K562 (cell line): Measurements from ENCODE around the gene SLC25A48. TPM values are rescaled to one million over a fixed set of nuclear protein-coding genes. Genes with fewer than 3 reads are reported as not detected.

Source experiments
- ATAC-seq: fragments of 200-7000 bp; cut with Tn5 transposase; 3 replicates; pipeline ENCODE4 v1.9.1; 2020; ENCODE audit warnings: moderate library complexity
- BruUV-seq: library from RNA; stranded (reverse); fragments of 400-500 nt; replicated peaks from 2 replicates; lab custom pipeline; 2021; lab: Mats Ljungman, UMichigan
- CTCF ChIA-PET: fragments of 300-600 bp; formaldehyde crosslinking; extraction: SDS; loops from one replicate; lab custom pipeline; 2021; ENCODE audit warnings: low intra/inter-chr PET ratio; lab: Yijun Ruan, JAX
- POLR2A ChIA-PET: fragments of 300-600, 350-650 bp; sonication (Branson Sonifier 250); formaldehyde crosslinking; extraction: SDS; loops from one replicate; lab custom pipeline; 2021; ENCODE audit warnings: antibody characterized with exemption, inconsistent platforms; lab: Yijun Ruan, JAX
- DNase-seq, 4 experiments: peaks; one replicate each; pipeline versions ENCODE4 v3.0.0 to v3.0.0-alpha.2; 2011 to 2018; ENCODE audit warnings: low spot score in 3 of 4, mixed read lengths in 3 of 4; ENCODE audit errors: extremely low read depth in 1 of 4
- FAIRE-seq: peaks from 2 replicates; lab custom pipeline; 2011; peaks lifted over from hg19 to GRCh38; lab: Jason Lieb, UNC
- H2AFZ ChIP-seq: 2 replicates; pipeline ENCODE4 v1.6.0; 2011; ENCODE audit warnings: low read depth, low read length, control low read depth, inconsistent platforms
- H3K27ac ChIP-seq: fragments of 200-600 bp; 3 replicates; pipeline ENCODE4 v1.8.0; 2011; ENCODE audit warnings: low read depth, mild to moderate bottlenecking, control low read depth, inconsistent platforms, low read length, moderate library complexity, mixed read lengths; ENCODE audit errors: extremely low read depth
- H3K27me3 ChIP-seq, 2 experiments: fragments of 300-600 bp in 1 of 2; 2 replicates in 1 of 2; 3 replicates in 1 of 2; pipeline versions ENCODE4 v1.6.0 to v1.8.0; 2011; ENCODE audit warnings: inconsistent platforms in 2 of 2, low read length in 2 of 2, mild to moderate bottlenecking in 1 of 2, mixed read lengths in 1 of 2, moderate library complexity in 1 of 2; ENCODE audit not compliant: control insufficient read depth in 2 of 2, insufficient read depth in 2 of 2
- H3K36me3 ChIP-seq: fragments of 300-600 bp; 3 replicates; pipeline ENCODE4 v1.8.0; 2011; ENCODE audit warnings: mild to moderate bottlenecking, low read length, inconsistent platforms; ENCODE audit not compliant: control insufficient read depth, insufficient read depth
- H3K4me1 ChIP-seq, 2 experiments: fragments of 200-600 bp in 1 of 2; replicated peaks in 1 of 2; 2 replicates in 1 of 2; 3 replicates in 1 of 2; pipeline versions ENCODE4 v1.5.1 to v1.8.0; 2011; ENCODE audit warnings: inconsistent platforms in 2 of 2, low read length in 2 of 2, mild to moderate bottlenecking in 1 of 2, mixed read lengths in 1 of 2, moderate library complexity in 1 of 2; ENCODE audit not compliant: control insufficient read depth in 2 of 2, insufficient read depth in 2 of 2
- H3K4me2 ChIP-seq: 2 replicates; pipeline ENCODE4 v1.6.1; 2011; ENCODE audit warnings: low read length, control low read depth, inconsistent platforms, mixed read lengths; ENCODE audit not compliant: insufficient read depth
- H3K4me3 ChIP-seq: fragments of 200-600 bp; sonication (generic), shearing (Covaris generic); 2 replicates; pipeline ENCODE4 v1.5.1; 2016; ENCODE audit warnings: control low read depth, inconsistent platforms
- H3K79me2 ChIP-seq: fragments of 200-600 bp; 3 replicates; pipeline ENCODE4 v1.8.0; 2011; ENCODE audit warnings: low read length, inconsistent platforms; ENCODE audit not compliant: control insufficient read depth, insufficient read depth
- H3K9ac ChIP-seq, 2 experiments: 2 replicates each; pipeline versions ENCODE4 v1.6.0 to v1.6.1; 2011; ENCODE audit warnings: low read depth in 2 of 2, low read length in 2 of 2, control low read depth in 1 of 2, inconsistent platforms in 1 of 2, mild to moderate bottlenecking in 1 of 2, mixed read lengths in 1 of 2; ENCODE audit not compliant: insufficient read depth in 1 of 2
- H3K9me1 ChIP-seq: one replicate; pipeline ENCODE4 v1.6.0; 2011; ENCODE audit warnings: inconsistent platforms, mild to moderate bottlenecking, low read length, moderate library complexity; ENCODE audit not compliant: control insufficient read depth, insufficient read depth
- H3K9me3 ChIP-seq: replicated peaks from 2 replicates; pipeline ENCODE4 v1.5.1; 2011; ENCODE audit warnings: low read depth, low read length, inconsistent platforms; ENCODE audit not compliant: control insufficient read depth, insufficient read depth
- H4K20me1 ChIP-seq: replicated peaks from 2 replicates; pipeline ENCODE4 v1.6.1; 2011; ENCODE audit warnings: low read length, inconsistent platforms, mixed read lengths; ENCODE audit not compliant: control insufficient read depth, insufficient read depth
- CBX5 ChIP-seq: IDR thresholded peaks from 2 replicates; pipeline ENCODE4 v1.6.1; 2014; ENCODE audit warnings: low read depth, borderline replicate concordance
- CHCHD3 ChIP-seq: fragments of 250-450 bp; sonication (Bioruptor Pico); IDR thresholded peaks from 2 replicates; pipeline ENCODE4 v2.1.2; 2022; ENCODE audit warnings: mild to moderate bottlenecking
- FUS ChIP-seq: fragments of 200-400 bp; formaldehyde crosslinking; optimal IDR thresholded peaks from 2 replicates; pipeline ENCODE3; 2017; ENCODE audit warnings: low read depth, low read length
- RBM34 ChIP-seq: fragments of 200-400 bp; formaldehyde crosslinking; IDR thresholded peaks from 2 replicates; pipeline ENCODE4 v1.6.1; 2018; ENCODE audit warnings: low read length, borderline replicate concordance; ENCODE audit not compliant: insufficient read depth
- SRF ChIP-seq, 2 experiments: fragments of 250-450, 450-650 bp in 1 of 2; sonication (Bioruptor Pico) in 1 of 2; sonication (generic) in 1 of 2; formaldehyde crosslinking; IDR thresholded peaks; 2 replicates each; pipeline versions ENCODE4 v1.5.0 to v1.5.1; 2020 to 2022; ENCODE audit warnings: mild to moderate bottlenecking in 1 of 2, missing genetic modification reagents in 1 of 2
- VEZF1 ChIP-seq: fragments of 200-800 bp; sonication (Bioruptor generic); IDR thresholded peaks from 2 replicates; pipeline ENCODE4 v1.6.1; 2017; ENCODE audit warnings: missing genetic modification characterization, missing compliant biosample characterization
- ZNF445 ChIP-seq: fragments of 250-450 bp; sonication (Bioruptor Pico); IDR thresholded peaks from 2 replicates; pipeline ENCODE4 v1.4.0; 2020; ENCODE audit warnings: low read depth, mild to moderate bottlenecking, moderate library complexity
- WGBS: fragments of 100-300 bp; shearing (Covaris generic); methylation state at CpG from one replicate; pipeline ENCODE4 v1.1.6; 2016; ENCODE audit warnings: low coverage, mixed read lengths; ENCODE audit not compliant: insufficient coverage; ENCODE audit errors: missing lambda C conversion rate; 5-methylcytosine and 5-hydroxymethylcytosine counted together
- in situ Hi-C: fragments of 300-500 bp; cut with MboI; formaldehyde crosslinking; loops from 4 replicates; pipeline ENCODE4 v1.15.0; 2018; ENCODE audit warnings: inconsistent platforms, mixed read lengths
- intact Hi-C: fragments of 100-400 bp; cut with micrococcal nuclease; formaldehyde crosslinking; loops from 2 replicates; pipeline ENCODE4 v1.14.2; 2022
- polyA plus RNA-seq, 8 experiments: library from polyadenylated mRNA; depleted of rRNA in 4 of 8; stranded (reverse) in 5 of 8; unstranded in 3 of 8; fragments of >200 nt; fragmentation: Nextera tagmentation in 2 of 8; fragmentation: Illumina TruSeq in 1 of 8; extraction: Ambion mirVana in 2 of 8; extraction: Trizol in 1 of 8; gene quantifications; 2 replicates each; pipeline versions ENCODE4 v1.2.1 to v1.2.3, GENCODE V29; 2011 to 2014; ENCODE audit warnings: inconsistent platforms in 1 of 8, missing spikeins in 1 of 8
- total RNA-seq, 7 experiments: library from RNA; depleted of rRNA in 6 of 7; stranded (reverse); fragments of >200 nt in 6 of 7; fragmentation: Illumina TruSeq in 2 of 7; extraction: Trizol in 2 of 7; gene quantifications; 2 replicates each; pipeline versions ENCODE4 v1.2.1 to v1.2.3, GENCODE V29; 2011 to 2021; ENCODE audit warnings: low replicate concordance in 1 of 7
- TF ChIP-seq, protein P1 (sequence below), 3 experiments: fragments of 200-800 bp in 1 of 3; fragments of 250-450 bp in 1 of 3; fragments of 450-650 bp in 1 of 3; sonication (Bioruptor Pico) in 1 of 3; sonication (Bioruptor generic) in 1 of 3; formaldehyde crosslinking in 1 of 3; IDR thresholded peaks; 2 replicates each; pipeline versions ENCODE4 v1.6.1 to v1.8.0; 2016 to 2022; ENCODE audit warnings: mild to moderate bottlenecking in 2 of 3, missing genetic modification characterization in 2 of 3, missing compliant biosample characterization in 1 of 3, moderate library complexity in 1 of 3
- TF ChIP-seq, protein P2 (sequence below), 2 experiments: fragments of 450-650 bp; IDR thresholded peaks; 2 replicates each; pipeline ENCODE4 v1.6.1; 2018; ENCODE audit warnings: mild to moderate bottlenecking in 2 of 2, low read depth in 1 of 2; ENCODE audit not compliant: partially characterized antibody in 2 of 2
- TF ChIP-seq, protein P3 (sequence below), 3 experiments: IDR thresholded peaks in 2 of 3; conservative IDR thresholded peaks in 1 of 3; 2 replicates each; pipeline ENCODE4 v1.5.1; 2011 to 2012; ENCODE audit warnings: low read length in 3 of 3, mild to moderate bottlenecking in 3 of 3, control low read depth in 2 of 3, improper control_type of control experiment in 1 of 3, inconsistent platforms in 1 of 3, low read depth in 1 of 3, mixed read lengths in 1 of 3, moderate library complexity in 1 of 3; ENCODE audit not compliant: insufficient read depth in 2 of 3

The SLC25A48 gene
- total and polyA plus RNA-seq, 9 of the 15 experiments (the other 6 are each of a cell fraction or from before 2014, with no cell fraction given) = 0.08 to 0.35 (median 0.23) TPM; not detected in 1

GRCh38 chr5:135920199-135920598 is 85.7 kb downstream of the SLC25A48 start:
- H2AFZ ChIP-seq = no peak overlapping the region
- DNase-seq (no peak), ATAC-seq (no peak), FAIRE-seq (no peak)
- in situ Hi-C loops (no loop called here), intact Hi-C loops (no loop called here)
- H3K9me3 ChIP-seq = no peaks in the 10 kb centered on the region
- H3K27ac ChIP-seq = no peak overlapping the region
- no peaks in the 10 kb centered on the region for H4K20me1 ChIP-seq
- H3K4me1 ChIP-seq = no peaks in the 10 kb centered on the region
- H3K9me1 ChIP-seq = no peaks in the 10 kb centered on the region
- peaks cover 4 to 9% of the 10 kb centered on the region in 2 experiments; a peak in 2 of 5 replicates for H3K27me3 ChIP-seq
- ChIA-PET POLR2A (no interaction called here), CTCF (no interaction called here)
- no TSS peak for BruUV-seq
- WGBS = 2% methylated on average over 3 of the region's 3 CpGs
- no peaks in the 10 kb centered on the region for H3K36me3 ChIP-seq
- no peak overlapping the region for H3K4me3 ChIP-seq
- no peaks in the 10 kb centered on the region for H3K79me2 ChIP-seq
- H3K4me2 ChIP-seq = no peak overlapping the region
- no peak overlapping the region for H3K9ac ChIP-seq
- TF ChIP-seq, protein P1, sequence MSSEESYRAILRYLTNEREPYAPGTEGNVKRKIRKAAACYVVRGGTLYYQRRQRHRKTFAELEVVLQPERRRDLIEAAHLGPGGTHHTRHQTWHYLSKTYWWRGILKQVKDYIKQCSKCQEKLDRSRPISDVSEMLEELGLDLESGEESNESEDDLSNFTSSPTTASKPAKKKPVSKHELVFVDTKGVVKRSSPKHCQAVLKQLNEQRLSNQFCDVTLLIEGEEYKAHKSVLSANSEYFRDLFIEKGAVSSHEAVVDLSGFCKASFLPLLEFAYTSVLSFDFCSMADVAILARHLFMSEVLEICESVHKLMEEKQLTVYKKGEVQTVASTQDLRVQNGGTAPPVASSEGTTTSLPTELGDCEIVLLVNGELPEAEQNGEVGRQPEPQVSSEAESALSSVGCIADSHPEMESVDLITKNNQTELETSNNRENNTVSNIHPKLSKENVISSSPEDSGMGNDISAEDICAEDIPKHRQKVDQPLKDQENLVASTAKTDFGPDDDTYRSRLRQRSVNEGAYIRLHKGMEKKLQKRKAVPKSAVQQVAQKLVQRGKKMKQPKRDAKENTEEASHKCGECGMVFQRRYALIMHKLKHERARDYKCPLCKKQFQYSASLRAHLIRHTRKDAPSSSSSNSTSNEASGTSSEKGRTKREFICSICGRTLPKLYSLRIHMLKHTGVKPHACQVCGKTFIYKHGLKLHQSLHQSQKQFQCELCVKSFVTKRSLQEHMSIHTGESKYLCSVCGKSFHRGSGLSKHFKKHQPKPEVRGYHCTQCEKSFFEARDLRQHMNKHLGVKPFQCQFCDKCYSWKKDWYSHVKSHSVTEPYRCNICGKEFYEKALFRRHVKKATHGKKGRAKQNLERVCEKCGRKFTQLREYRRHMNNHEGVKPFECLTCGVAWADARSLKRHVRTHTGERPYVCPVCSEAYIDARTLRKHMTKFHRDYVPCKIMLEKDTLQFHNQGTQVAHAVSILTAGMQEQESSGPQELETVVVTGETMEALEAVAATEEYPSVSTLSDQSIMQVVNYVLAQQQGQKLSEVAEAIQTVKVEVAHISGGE (CRISPR knock-in tag; IDR thresholded peaks at IDR 0.05) = no peak
- TF ChIP-seq, protein P2, sequence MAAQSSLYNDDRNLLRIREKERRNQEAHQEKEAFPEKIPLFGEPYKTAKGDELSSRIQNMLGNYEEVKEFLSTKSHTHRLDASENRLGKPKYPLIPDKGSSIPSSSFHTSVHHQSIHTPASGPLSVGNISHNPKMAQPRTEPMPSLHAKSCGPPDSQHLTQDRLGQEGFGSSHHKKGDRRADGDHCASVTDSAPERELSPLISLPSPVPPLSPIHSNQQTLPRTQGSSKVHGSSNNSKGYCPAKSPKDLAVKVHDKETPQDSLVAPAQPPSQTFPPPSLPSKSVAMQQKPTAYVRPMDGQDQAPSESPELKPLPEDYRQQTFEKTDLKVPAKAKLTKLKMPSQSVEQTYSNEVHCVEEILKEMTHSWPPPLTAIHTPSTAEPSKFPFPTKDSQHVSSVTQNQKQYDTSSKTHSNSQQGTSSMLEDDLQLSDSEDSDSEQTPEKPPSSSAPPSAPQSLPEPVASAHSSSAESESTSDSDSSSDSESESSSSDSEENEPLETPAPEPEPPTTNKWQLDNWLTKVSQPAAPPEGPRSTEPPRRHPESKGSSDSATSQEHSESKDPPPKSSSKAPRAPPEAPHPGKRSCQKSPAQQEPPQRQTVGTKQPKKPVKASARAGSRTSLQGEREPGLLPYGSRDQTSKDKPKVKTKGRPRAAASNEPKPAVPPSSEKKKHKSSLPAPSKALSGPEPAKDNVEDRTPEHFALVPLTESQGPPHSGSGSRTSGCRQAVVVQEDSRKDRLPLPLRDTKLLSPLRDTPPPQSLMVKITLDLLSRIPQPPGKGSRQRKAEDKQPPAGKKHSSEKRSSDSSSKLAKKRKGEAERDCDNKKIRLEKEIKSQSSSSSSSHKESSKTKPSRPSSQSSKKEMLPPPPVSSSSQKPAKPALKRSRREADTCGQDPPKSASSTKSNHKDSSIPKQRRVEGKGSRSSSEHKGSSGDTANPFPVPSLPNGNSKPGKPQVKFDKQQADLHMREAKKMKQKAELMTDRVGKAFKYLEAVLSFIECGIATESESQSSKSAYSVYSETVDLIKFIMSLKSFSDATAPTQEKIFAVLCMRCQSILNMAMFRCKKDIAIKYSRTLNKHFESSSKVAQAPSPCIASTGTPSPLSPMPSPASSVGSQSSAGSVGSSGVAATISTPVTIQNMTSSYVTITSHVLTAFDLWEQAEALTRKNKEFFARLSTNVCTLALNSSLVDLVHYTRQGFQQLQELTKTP (IDR thresholded peaks at IDR 0.05; ENCODE audit: low read depth in 1 of 2, partially characterized antibody in 2 of 2) = no peak
- no peak for TF ChIP-seq RBM34
- TF ChIP-seq SRF (CRISPR knock-in tag; IDR thresholded peaks at IDR 0.05) = no peak
- no peak for TF ChIP-seq VEZF1 (CRISPR knock-in tag)
- TF ChIP-seq CBX5 = no peak
- TF ChIP-seq ZNF445 (CRISPR knock-in tag) = no peak
- no peak for TF ChIP-seq FUS
- TF ChIP-seq, protein P3, sequence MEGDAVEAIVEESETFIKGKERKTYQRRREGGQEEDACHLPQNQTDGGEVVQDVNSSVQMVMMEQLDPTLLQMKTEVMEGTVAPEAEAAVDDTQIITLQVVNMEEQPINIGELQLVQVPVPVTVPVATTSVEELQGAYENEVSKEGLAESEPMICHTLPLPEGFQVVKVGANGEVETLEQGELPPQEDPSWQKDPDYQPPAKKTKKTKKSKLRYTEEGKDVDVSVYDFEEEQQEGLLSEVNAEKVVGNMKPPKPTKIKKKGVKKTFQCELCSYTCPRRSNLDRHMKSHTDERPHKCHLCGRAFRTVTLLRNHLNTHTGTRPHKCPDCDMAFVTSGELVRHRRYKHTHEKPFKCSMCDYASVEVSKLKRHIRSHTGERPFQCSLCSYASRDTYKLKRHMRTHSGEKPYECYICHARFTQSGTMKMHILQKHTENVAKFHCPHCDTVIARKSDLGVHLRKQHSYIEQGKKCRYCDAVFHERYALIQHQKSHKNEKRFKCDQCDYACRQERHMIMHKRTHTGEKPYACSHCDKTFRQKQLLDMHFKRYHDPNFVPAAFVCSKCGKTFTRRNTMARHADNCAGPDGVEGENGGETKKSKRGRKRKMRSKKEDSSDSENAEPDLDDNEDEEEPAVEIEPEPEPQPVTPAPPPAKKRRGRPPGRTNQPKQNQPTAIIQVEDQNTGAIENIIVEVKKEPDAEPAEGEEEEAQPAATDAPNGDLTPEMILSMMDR (IDR thresholded peaks at IDR 0.05 in 2 of 3, conservative IDR thresholded peaks at IDR 0.05 in 1 of 3; ENCODE audit: insufficient read depth in 2 of 3, low read depth in 1 of 3, low read length in 3 of 3) = no peak
- TF ChIP-seq CHCHD3 (CRISPR knock-in tag) = no peak
